Activated CD4-positive, alpha-beta memory T cell treated with anti-CD3 and anti-CD28 coated beads, Interleukin-2, amount 10 ng/mL, durations not matched to agents 7 days and 5 days (primary cell): ENCODE results near the gene RGSL1. TPM values are rescaled to one million over a fixed set of nuclear protein-coding genes. Genes with fewer than 3 reads are reported as not detected.

Experiments
- CTCF ChIA-PET: fragments of 350-600 bp; sonication (Branson Sonifier 250); formaldehyde crosslinking; loops from one replicate; lab custom pipeline; 2021; ENCODE audit warnings: antibody characterized with exemption, inconsistent platforms; lab: Charles Lee
- POLR2A ChIA-PET: fragments of 350-600 bp; sonication (Branson Sonifier 250); formaldehyde crosslinking; loops from one replicate; lab custom pipeline; 2021; ENCODE audit warnings: antibody characterized with exemption; lab: Charles Lee
- DNase-seq: peaks from one replicate; pipeline ENCODE4 v3.0.0-alpha.2; 2020
- H3K27ac Mint-ChIP-seq: one replicate; pipeline ENCODE4 v1.8.0; 2021; ENCODE audit warnings: mild to moderate bottlenecking, mixed read lengths
- H3K27me3 Mint-ChIP-seq: one replicate; pipeline ENCODE4 v1.8.0; 2021; ENCODE audit warnings: mixed read lengths
- H3K36me3 Mint-ChIP-seq: one replicate; pipeline ENCODE4 v1.8.0; 2021; ENCODE audit warnings: low read depth, mixed read lengths
- H3K4me1 Mint-ChIP-seq: one replicate; pipeline ENCODE4 v1.8.0; 2021; ENCODE audit warnings: mixed read lengths
- H3K4me3 Mint-ChIP-seq: one replicate; pipeline ENCODE4 v1.8.0; 2021; ENCODE audit warnings: mild to moderate bottlenecking, mixed read lengths
- H3K9me3 Mint-ChIP-seq: one replicate; pipeline ENCODE4 v1.8.0; 2021; ENCODE audit warnings: mixed read lengths
- total RNA-seq, 2 experiments: library from RNA; stranded (reverse); gene quantifications; one replicate each; pipeline ENCODE4 v1.2.3, GENCODE V29; 2021

RGSL1 gene
- total RNA-seq, 2 experiments from 2014 or later: not detected

DNA sequence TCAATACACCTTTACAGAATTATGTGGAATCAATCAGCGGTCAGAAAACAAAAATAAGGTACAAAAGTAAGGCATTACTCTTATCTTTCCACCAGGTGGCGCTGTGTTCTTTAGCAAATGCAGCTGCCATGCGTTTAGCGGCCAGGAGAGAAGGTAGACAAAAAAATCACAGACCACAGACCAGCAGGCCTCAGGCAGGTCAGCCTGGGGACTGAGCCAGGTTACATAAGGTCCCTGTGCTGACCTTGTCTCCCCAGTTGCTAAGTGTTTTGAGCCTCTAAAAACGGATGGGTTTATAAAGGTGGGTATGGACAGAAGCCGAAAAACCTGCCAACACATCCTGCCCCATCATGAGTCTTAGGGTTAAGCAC, 151.5 kb downstream of the RGSL1 start:
- H3K4me3 Mint-ChIP-seq: no peak overlapping the region
- peaks cover 12% of the 10 kb centered on the region for H3K36me3 Mint-ChIP-seq
- peak; percentile 71 for DNase-seq
- peaks cover 8% of the 10 kb centered on the region for H3K27me3 Mint-ChIP-seq
- no peak overlapping the region for H3K27ac Mint-ChIP-seq
- H3K9me3 Mint-ChIP-seq: no peaks in the 10 kb centered on the region
- ChIA-PET CTCF (interaction anchor here (0.7 to 14.2 kb wide), 13 partner anchors 6 to 516 kb away, joined by 3 to 531 read pairs (median 6); partner anchors contain the start of genes NPL and RNASEL), POLR2A (interaction anchor here (0.7 to 7.2 kb wide), 5 partner anchors 12 to 189 kb away, joined by 3 to 79 read pairs (median 8); partner anchors contain the start of genes NPL and RNASEL)
- H3K4me1 Mint-ChIP-seq: peaks cover 4% of the 10 kb centered on the region

DNA sequence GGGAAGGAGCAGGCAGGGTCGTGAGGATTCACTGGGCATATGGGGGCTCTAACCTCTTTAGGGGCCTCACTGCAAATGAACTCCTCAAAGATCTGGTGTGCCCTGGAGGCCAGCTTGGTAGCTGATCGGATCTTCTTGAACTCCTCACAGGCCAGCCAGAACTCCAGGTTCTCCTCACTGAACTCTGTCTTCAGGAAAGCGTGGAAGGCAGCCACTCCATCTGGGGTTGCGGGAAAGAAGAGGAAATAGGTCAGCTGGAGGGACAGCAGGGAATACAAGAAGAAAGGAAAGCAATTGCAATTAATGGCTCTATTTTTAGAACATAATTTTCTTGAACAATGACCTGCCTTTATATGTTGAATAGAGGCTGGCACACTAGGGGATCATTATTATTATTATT, 152.0 kb downstream of the RGSL1 start:
- Mint-ChIP-seq H3K27me3 (peaks cover 11% of the 10 kb centered on the region), H3K9me3 (no peaks in the 10 kb centered on the region), H3K4me1 (peaks cover 4% of the 10 kb centered on the region), H3K4me3 (no peak overlapping the region), H3K27ac (no peak overlapping the region), H3K36me3 (peaks cover 12% of the 10 kb centered on the region)
- ChIA-PET POLR2A (interaction anchor here (0.7 to 7.2 kb wide), 4 partner anchors 13 to 188 kb away, joined by 3 to 79 read pairs (median 9); partner anchors contain the start of genes NPL and RNASEL), CTCF (interaction anchor here (1.3 to 14.2 kb wide), 9 partner anchors 7 to 242 kb away, joined by 3 to 531 read pairs (median 8); partner anchors contain the start of genes NPL and RNASEL)
- DNase-seq: no peak

DNA sequence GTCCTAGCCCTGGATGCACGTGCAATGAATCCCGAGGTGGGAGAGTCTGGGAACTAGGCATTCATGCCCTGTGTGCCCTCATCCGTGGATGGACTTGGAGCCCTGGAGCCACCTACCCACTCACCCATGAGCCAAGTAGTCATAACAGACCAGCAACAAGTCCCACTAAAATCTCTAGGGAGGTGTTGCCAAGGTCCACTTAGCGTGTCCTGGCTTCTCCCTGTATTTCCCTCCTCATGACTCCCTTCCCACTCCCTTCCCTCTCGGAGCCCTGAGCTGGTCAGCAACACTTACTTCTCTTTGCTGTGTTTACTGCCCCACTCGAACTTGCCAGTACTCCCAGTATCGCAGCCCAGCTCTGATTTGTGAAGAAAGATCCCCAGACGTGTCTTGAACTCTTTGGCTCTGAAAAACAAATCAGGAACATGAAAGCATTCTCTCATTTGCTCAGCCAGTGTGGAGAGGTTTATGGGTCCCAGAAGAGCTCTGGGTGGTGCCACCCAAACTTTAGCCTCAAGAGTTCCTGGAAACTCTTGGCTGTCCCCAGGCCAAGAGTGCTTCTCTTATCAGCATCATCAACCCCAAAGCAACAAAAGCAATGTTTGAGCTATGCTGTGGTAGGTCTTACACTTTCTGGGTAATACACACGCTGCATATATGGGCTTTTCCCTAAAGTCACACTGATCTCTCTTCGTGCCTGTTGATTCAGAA, 153.1 kb downstream of the RGSL1 start:
- no peak overlapping the region for H3K4me3 Mint-ChIP-seq

DNA sequence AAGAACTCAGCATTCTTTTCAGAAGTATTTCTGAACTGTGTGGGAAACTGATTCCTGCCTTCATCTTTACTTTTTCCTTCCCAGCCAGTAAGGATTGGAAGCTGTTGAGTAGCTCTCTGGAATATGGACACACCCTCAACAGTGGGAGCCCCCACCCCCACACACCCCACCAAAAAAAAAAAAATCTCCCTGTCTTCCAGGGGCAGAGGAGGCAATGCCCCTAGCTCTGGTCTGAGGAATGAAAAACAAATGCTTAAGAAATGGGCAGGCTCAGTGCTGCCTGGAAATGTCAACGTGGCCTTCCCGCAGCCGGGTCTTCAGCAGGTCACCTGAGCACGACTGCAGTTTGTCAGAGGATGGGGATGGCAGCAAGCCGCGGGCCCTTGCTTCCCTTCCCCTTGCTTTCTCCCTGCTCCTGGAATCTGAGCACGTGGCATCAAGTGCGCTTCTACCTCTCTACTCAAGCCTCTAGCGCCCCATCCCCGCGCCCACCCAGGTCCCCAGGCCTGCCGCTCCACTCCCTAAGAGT, 153.8 kb downstream of the RGSL1 start:
- Mint-ChIP-seq H3K27me3 (peaks cover 24% of the 10 kb centered on the region), H3K36me3 (peaks cover 12% of the 10 kb centered on the region), H3K9me3 (no peaks in the 10 kb centered on the region), H3K4me3 (no peak overlapping the region), H3K27ac (no peak overlapping the region), H3K4me1 (peaks cover 10% of the 10 kb centered on the region)
- DNase-seq: no peak
- POLR2A ChIA-PET: interaction anchor here (0.7 to 7.2 kb wide), 11 partner anchors 9 to 516 kb away, joined by 3 to 79 read pairs (median 7); partner anchors contain the start of genes NPL and RNASEL
- CTCF ChIA-PET: interaction anchor here (0.7 to 14.2 kb wide), 9 partner anchors 8 to 240 kb away, joined by 3 to 531 read pairs (median 5); partner anchors contain the start of genes DHX9, NPL and RNASEL

More for the DNA sequence above, 153.1 kb downstream of the RGSL1 start:
- Mint-ChIP-seq H3K27ac (no peak overlapping the region), H3K36me3 (peaks cover 12% of the 10 kb centered on the region), H3K4me1 (peaks cover 8% of the 10 kb centered on the region), H3K27me3 (peaks cover 18% of the 10 kb centered on the region), H3K9me3 (no peaks in the 10 kb centered on the region)
- POLR2A ChIA-PET: interaction anchor here (0.7 to 7.2 kb wide), 11 partner anchors 8 to 516 kb away, joined by 3 to 79 read pairs (median 7); partner anchors contain the start of genes NPL and RNASEL
- CTCF ChIA-PET: interaction anchor here (0.7 to 14.2 kb wide), 9 partner anchors 8 to 241 kb away, joined by 3 to 531 read pairs (median 5); partner anchors contain the start of genes DHX9, NPL and RNASEL
- DNase-seq: peak; percentile 53

DNA sequence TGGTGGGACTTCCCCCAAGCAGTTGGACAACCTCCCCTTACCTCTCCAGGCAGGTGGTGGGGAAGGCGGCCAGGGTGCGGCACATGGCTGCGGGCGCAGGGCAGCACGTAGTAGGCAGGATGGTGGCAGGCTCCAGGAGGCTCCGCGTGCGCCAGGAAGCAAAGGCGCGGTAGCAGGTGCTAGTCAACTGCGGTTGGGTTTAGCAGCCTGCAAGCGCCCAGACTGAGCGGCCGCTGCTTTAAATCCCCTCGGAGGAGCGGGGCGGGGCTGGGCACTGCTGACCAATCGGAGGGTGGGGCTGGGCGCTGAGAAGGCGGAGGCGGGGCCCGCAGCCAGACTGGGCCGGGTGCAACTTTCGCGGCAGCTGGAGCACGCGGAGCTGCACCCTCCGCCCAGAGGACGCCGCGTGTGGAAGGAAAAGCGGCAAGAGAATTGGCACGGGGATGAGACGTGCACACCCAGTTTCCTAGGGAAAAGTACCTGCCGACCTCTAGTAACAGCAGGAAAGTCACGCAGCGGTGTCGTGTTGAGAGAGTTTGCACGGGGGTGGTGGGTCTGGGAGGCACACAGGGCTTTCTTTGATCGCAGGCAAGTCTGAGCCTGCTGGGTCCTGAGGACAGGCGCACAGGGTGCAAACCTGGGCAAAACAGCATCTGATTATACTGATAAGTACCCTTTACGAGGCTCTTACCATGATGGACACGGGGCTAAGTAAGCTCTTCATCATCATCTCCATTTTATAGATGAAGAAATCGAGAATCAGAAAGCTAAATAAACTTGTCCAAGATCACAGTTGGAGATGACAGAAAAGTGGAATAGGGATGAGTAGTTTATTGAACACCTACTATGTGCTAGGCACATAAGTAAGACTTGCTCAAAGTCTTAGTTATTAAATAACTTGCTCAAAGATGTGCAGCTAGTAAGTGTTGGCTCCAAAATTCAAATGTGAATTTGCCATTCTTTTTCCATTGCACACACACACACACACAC, 154.5 kb downstream of the RGSL1 start, which contains the start of gene RGS16:
Gene RGS16, minus strand, starts transcription at position 215 of the 990 bp plus-strand sequence. Its CDS starts 130 bp downstream, at position 85.
- H3K4me1 Mint-ChIP-seq: peaks cover 11% of the 10 kb centered on the region
- peaks cover 30% of the 10 kb centered on the region for H3K27me3 Mint-ChIP-seq
- no peak within 1 kb of the TSS for H3K4me3 Mint-ChIP-seq
- peaks cover 7% of the 10 kb centered on the region for H3K36me3 Mint-ChIP-seq
- peak; percentile 94 for DNase-seq
- H3K27ac Mint-ChIP-seq: no peak within 1 kb of the TSS
- H3K9me3 Mint-ChIP-seq: no peaks in the 10 kb centered on the region
- POLR2A ChIA-PET: interaction anchor here (1.4 to 7.2 kb wide), 5 partner anchors 11 to 236 kb away, joined by 3 to 79 read pairs (median 11); partner anchors contain the start of gene NPL
- CTCF ChIA-PET: interaction anchor here (0.8 to 14.2 kb wide), 6 partner anchors 8 to 182 kb away, joined by 3 to 531 read pairs (median 22); partner anchors contain the start of gene NPL

DNA sequence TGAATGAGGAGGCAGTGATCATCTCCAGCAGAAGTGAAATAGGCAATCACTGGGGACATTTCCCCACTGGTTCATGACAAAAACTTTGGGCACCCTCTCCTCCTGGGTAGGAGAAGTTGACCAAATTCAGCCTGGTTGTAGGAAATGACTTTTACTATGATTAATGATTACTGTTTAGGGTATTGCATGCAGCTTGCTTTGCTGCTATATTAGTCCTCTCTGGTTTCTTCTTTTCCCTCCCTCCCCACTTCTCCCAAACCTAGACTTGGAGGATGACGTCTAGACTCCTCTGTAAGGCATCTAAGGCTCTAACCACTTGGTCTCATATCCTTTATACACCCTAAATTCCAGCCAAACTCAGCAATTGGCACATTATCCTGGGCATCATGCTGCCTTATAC, 157.6 kb downstream of the RGSL1 start:
- CTCF ChIA-PET: interaction anchor here (1.0 to 7.5 kb wide), 3 partner anchors 8 to 13 kb away, joined by 3 to 52 read pairs (median 38); no protein-coding TSS in a partner anchor
- H3K27ac Mint-ChIP-seq: no peak overlapping the region
- H3K4me3 Mint-ChIP-seq: no peak overlapping the region
- peaks cover 60% of the 10 kb centered on the region for H3K27me3 Mint-ChIP-seq
- H3K9me3 Mint-ChIP-seq: no peaks in the 10 kb centered on the region
- POLR2A ChIA-PET: interaction anchor here (2.0 to 7.2 kb wide), 2 partner anchors 8 to 18 kb away, joined by 9 to 79 read pairs; partner anchors contain the start of gene RNASEL
- peaks cover 3% of the 10 kb centered on the region for H3K36me3 Mint-ChIP-seq
- no peak for DNase-seq
- peaks cover 8% of the 10 kb centered on the region for H3K4me1 Mint-ChIP-seq

DNA sequence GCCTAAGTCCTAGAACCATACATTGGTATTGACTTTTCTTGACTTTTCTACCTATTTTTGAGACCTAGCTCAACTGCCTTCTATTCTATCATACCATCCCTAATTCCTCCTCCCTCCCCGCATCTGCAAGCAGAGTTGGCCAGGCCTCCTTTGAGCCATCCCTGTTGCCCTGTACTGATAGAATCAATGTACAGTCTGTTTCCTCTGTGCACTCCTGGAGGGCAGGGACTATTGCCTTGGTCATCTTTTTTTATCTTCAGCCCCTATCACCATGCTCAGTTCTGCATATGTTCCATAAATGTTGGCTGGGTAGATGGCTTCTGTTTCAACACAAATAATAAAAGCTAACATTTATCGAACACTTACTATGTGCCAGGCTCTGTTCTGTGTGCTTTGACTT, 158.3 kb downstream of the RGSL1 start:
- Mint-ChIP-seq H3K4me3 (no peak overlapping the region), H3K4me1 (peaks cover 8% of the 10 kb centered on the region), H3K36me3 (peaks cover under 1% of the 10 kb centered on the region), H3K27ac (no peak overlapping the region), H3K27me3 (peaks cover 67% of the 10 kb centered on the region), H3K9me3 (no peaks in the 10 kb centered on the region)
- DNase-seq: no peak
- ChIA-PET CTCF (interaction anchor here (1.0 to 7.5 kb wide), 2 partner anchors 8 to 13 kb away, joined by 3 to 52 read pairs; no protein-coding TSS in a partner anchor), POLR2A (interaction anchor here (1.0 to 7.2 kb wide), 2 partner anchors 7 to 82 kb away, joined by 3 to 79 read pairs; no protein-coding TSS in a partner anchor)

DNA sequence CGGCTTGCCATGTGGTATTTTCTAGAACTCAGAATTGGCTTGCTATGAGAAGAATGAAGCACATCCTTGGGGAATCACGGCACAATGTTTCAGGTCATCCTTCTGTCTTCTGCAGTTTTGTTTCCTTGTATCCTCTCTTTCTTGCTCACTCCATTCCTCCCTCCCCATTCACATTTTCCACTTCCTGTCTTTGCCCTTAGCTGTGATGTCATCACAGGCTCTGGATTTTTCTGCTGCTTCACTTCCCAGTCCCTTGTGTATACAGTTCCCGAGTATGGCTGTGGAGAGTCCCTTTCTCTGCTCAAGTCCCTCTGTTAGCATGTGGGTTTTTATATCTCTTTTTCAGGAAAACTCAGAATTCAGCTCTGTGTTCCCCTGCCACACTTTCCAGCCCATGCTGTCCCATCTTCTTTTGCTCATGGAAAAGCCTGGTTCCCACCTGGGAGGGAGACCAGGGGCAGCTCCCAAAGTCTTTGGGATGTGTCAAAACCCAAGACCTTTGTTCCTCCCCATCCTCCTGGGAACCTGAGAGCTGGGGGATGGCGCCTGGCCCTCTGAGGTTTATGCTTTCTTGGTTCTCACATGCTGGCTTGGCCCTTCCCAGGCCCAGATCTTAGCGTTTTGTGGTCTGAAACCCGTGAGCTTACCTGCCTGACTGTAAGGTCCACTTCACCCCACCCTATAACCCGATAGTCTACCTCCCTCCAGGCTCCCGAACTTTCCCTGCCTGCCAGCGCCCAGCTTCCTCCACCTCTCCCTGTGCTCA, 159.1 kb downstream of the RGSL1 start:
- no peak overlapping the region for H3K27ac Mint-ChIP-seq
- H3K36me3 Mint-ChIP-seq: no peaks in the 10 kb centered on the region
- H3K27me3 Mint-ChIP-seq: peaks cover 75% of the 10 kb centered on the region
- H3K4me3 Mint-ChIP-seq: no peak overlapping the region
- H3K9me3 Mint-ChIP-seq: no peaks in the 10 kb centered on the region
- DNase-seq: no peak
- CTCF ChIA-PET: interaction anchor here (7.5 kb wide), 1 partner anchor 14 kb away, joined by 52 read pairs; no protein-coding TSS in a partner anchor
- POLR2A ChIA-PET: interaction anchor here (1.0 kb wide), 1 partner anchor 81 kb away, joined by 3 read pairs; no protein-coding TSS in a partner anchor
- H3K4me1 Mint-ChIP-seq: peaks cover 12% of the 10 kb centered on the region

Other genes with a start within 250 kb of the RGSL1 start
- 100 to 1,000 TPM; 227 to 228 TPM for gene GLUL, start 58.4 kb upstream of the RGSL1 start, total RNA-seq
- gene TEDDM1, start 49.5 kb upstream of the RGSL1 start, total RNA-seq: not detected
- gene RNASEL, start 139.1 kb downstream of the RGSL1 start, total RNA-seq: 1 to 10 TPM; 8.4 to 8.8 TPM
- 1 to 10 TPM; 6.4 to 6.9 TPM for gene RGS16, start 154.2 kb downstream of the RGSL1 start, total RNA-seq
- gene RGS8, start 234.4 kb downstream of the RGSL1 start, total RNA-seq: not detected